ENCODE results near the gene DDIT3.
"Not testable (repeated sequence)": the region's sequence is repeated elsewhere in the genome, so short reads cannot be mapped to it uniquely, and the experiment has no call there.

DDIT3 gene

GRCh38 chr12:57523706-57524614 lies 3.6 kb upstream of the DDIT3 start:
- peak overlapping the region; percentile 92 for H3K4me3 Mint-ChIP-seq
- peaks cover 3% of the 10 kb centered on the region for H3K36me3 Mint-ChIP-seq
- peaks cover 37% of the 10 kb centered on the region for H3K4me1 Mint-ChIP-seq (ENCODE audit: low read depth)
- no peaks in the 10 kb centered on the region for H3K27me3 Mint-ChIP-seq
- peak overlapping the region; percentile 91 for H3K27ac Mint-ChIP-seq
- H3K9me3 Mint-ChIP-seq (ENCODE audit: low read depth): no peaks in the 10 kb centered on the region

- Mint-ChIP-seq H3K27me3 (no peaks in the 10 kb centered on the region), H3K36me3 (peaks cover 5% of the 10 kb centered on the region), H3K4me3 (peak overlapping the region; percentile 92), H3K4me1 (ENCODE audit: low read depth) (peaks cover 46% of the 10 kb centered on the region), H3K9me3 (ENCODE audit: low read depth) (no peaks in the 10 kb centered on the region), H3K27ac (peak overlapping the region; percentile 91)
Observed at GRCh38 chr12:57522887-57523705, 2.8 kb upstream of the DDIT3 start.

GRCh38 chr12:57522011-57522886 lies 1.9 kb upstream of the DDIT3 start, which contains the start of gene MBD6:
TSS of gene MBD6 (plus strand) at chr12:57522824. CDS start at chr12:57524304, 1,480 bp downstream.
- Mint-ChIP-seq H3K9me3 (ENCODE audit: low read depth) (no peaks in the 10 kb centered on the region), H3K27ac (peak within 1 kb of the TSS; percentile 99), H3K4me3 (peak within 1 kb of the TSS; percentile 92), H3K4me1 (ENCODE audit: low read depth) (peaks cover 50% of the 10 kb centered on the region), H3K36me3 (peaks cover 9% of the 10 kb centered on the region), H3K27me3 (no peaks in the 10 kb centered on the region)

GRCh38 chr12:57521525-57522010 lies 1.3 kb upstream of the DDIT3 start:
- peaks cover 55% of the 10 kb centered on the region for H3K4me1 Mint-ChIP-seq (ENCODE audit: low read depth)
- no peaks in the 10 kb centered on the region for H3K27me3 Mint-ChIP-seq
- H3K27ac Mint-ChIP-seq: peak overlapping the region; percentile 99
- H3K4me3 Mint-ChIP-seq: peak overlapping the region; percentile 92
- H3K9me3 Mint-ChIP-seq (ENCODE audit: low read depth): no peaks in the 10 kb centered on the region
- peaks cover 9% of the 10 kb centered on the region for H3K36me3 Mint-ChIP-seq

DNA sequence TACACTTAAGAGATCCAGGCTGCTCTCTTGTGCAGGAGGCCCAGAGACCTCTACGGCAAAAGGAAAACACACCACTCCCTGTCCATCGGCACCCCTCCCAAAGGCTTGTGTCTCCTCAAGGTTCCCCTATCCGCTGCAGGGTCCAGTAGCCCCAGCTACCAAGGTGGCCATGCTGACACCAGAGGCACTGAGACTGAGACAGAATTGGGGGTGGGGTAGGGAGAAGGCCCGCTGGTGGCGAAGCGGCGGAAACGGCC lies 590 bp downstream of the DDIT3 start:
- Mint-ChIP-seq H3K9me3 (ENCODE audit: low read depth) (no peaks in the 10 kb centered on the region), H3K4me1 (ENCODE audit: low read depth) (peaks cover 60% of the 10 kb centered on the region), H3K27me3 (no peaks in the 10 kb centered on the region), H3K4me3 (peak overlapping the region; percentile 98), H3K36me3 (peaks cover 9% of the 10 kb centered on the region), H3K27ac (peak overlapping the region; percentile 99)

- H3K36me3 Mint-ChIP-seq: peaks cover 9% of the 10 kb centered on the region
- H3K9me3 Mint-ChIP-seq (ENCODE audit: low read depth): no peaks in the 10 kb centered on the region
- H3K4me1 Mint-ChIP-seq (ENCODE audit: low read depth): peaks cover 54% of the 10 kb centered on the region
- H3K27ac Mint-ChIP-seq: peak overlapping the region; percentile 99
- no peaks in the 10 kb centered on the region for H3K27me3 Mint-ChIP-seq
- H3K4me3 Mint-ChIP-seq: peak overlapping the region; percentile 98
Observed at GRCh38 chr12:57518920-57519795, 1.2 kb downstream of the DDIT3 start.

DNA sequence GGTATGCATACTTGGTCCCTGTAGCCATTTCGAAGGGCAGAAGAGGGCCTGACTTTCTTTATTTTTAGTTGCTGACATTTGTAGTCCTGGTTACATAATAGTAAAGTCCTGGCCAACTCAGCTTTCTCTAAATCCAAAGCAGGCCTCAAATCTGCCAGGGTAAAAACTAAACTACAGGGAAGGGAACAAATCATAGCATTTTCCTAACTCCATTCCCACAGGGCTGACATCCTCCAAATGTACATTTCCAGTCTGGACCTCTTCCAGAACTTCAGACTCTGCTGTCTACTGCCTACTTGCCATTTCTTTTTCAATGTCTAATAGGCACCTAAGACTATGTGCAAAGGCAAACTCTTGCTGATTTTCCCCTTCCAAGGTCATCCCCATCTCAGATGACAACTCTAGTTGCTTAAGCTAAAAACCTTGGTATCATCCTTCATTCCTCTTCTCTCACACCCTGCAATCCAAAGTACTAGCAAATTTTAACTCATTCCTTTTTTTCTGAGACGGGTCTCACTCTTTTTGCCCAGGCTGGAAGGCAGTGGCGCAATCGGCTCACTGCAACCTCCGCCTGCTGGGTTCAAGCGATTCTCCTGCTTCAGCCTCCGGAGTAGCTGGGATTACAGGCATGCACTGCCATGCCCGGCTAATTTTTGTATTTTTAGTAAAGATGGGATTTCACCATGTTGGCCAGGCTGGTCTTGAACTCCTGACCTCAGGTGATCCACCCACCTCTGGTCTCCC lies 2.0 kb downstream of the DDIT3 start:
- peak overlapping the region; percentile 98 for H3K4me3 Mint-ChIP-seq
- H3K4me1 Mint-ChIP-seq (ENCODE audit: low read depth): peaks cover 46% of the 10 kb centered on the region
- peaks cover 9% of the 10 kb centered on the region for H3K36me3 Mint-ChIP-seq
- H3K27me3 Mint-ChIP-seq: no peaks in the 10 kb centered on the region
- H3K27ac Mint-ChIP-seq: peak overlapping the region; percentile 99
- no peaks in the 10 kb centered on the region for H3K9me3 Mint-ChIP-seq (ENCODE audit: low read depth)

- H3K27me3 Mint-ChIP-seq; H3K9me3 Mint-ChIP-seq (ENCODE audit: low read depth); H3K36me3 Mint-ChIP-seq: not testable (repeated sequence)
- Mint-ChIP-seq H3K27ac (peak overlapping the region; percentile 80), H3K4me3 (peak overlapping the region; percentile 98), H3K4me1 (ENCODE audit: low read depth) (peaks cover 44% of the 10 kb centered on the region)
Observed at GRCh38 chr12:57517718-57518117, 2.6 kb downstream of the DDIT3 start.

GRCh38 chr12:57517187-57517586 lies 3.1 kb downstream of the DDIT3 start:
- Mint-ChIP-seq H3K9me3 (ENCODE audit: low read depth) (no peaks in the 10 kb centered on the region), H3K4me3 (peak overlapping the region; percentile 72), H3K27ac (peak overlapping the region; percentile 80), H3K27me3 (no peaks in the 10 kb centered on the region), H3K4me1 (ENCODE audit: low read depth) (peaks cover 42% of the 10 kb centered on the region), H3K36me3 (peaks cover 9% of the 10 kb centered on the region)

GRCh38 chr12:57516617-57517153 lies 3.6 kb downstream of the DDIT3 start:
- Mint-ChIP-seq H3K27ac (peak overlapping the region; percentile 80), H3K4me3 (peak overlapping the region; percentile 72)

DNA sequence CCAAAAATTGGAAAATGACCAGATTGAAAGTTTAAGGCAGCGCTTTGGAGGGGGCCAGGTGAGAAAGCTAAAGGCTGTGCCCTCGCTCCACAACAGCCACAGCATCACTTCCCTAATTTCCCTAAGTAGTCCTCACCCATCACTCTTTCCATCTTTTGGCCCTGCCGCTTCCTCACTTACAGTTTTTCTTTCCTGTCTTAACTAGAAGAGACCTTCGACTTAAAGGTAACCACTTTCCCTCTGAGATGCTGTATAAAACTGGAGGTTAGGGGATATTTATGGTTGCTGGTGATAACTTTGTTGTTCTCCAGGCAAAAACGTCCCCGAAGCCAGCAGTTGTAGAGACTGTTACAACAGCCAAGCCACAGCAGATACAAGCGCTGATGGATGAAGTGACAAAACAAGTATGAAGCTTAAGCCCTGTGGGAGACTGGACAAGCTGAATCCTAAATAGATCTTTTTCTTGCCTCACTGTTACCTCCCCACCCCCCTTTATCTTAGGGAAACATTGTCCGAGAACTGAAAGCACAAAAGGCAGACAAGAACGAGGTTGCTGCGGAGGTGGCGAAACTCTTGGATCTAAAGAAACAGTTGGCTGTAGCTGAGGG lies 4.3 kb downstream of the DDIT3 start:
- Mint-ChIP-seq H3K4me1 (ENCODE audit: low read depth) (peaks cover 33% of the 10 kb centered on the region), H3K27me3 (no peaks in the 10 kb centered on the region), H3K27ac (peak overlapping the region; percentile 80), H3K4me3 (no peak overlapping the region), H3K9me3 (ENCODE audit: low read depth) (no peaks in the 10 kb centered on the region), H3K36me3 (peaks cover 11% of the 10 kb centered on the region)

More at GRCh38 chr12:57516617-57517153, 3.6 kb downstream of the DDIT3 start:
- Mint-ChIP-seq H3K36me3 (peaks cover 11% of the 10 kb centered on the region), H3K9me3 (ENCODE audit: low read depth) (no peaks in the 10 kb centered on the region), H3K4me1 (ENCODE audit: low read depth) (peaks cover 39% of the 10 kb centered on the region), H3K27me3 (no peaks in the 10 kb centered on the region)

DNA sequence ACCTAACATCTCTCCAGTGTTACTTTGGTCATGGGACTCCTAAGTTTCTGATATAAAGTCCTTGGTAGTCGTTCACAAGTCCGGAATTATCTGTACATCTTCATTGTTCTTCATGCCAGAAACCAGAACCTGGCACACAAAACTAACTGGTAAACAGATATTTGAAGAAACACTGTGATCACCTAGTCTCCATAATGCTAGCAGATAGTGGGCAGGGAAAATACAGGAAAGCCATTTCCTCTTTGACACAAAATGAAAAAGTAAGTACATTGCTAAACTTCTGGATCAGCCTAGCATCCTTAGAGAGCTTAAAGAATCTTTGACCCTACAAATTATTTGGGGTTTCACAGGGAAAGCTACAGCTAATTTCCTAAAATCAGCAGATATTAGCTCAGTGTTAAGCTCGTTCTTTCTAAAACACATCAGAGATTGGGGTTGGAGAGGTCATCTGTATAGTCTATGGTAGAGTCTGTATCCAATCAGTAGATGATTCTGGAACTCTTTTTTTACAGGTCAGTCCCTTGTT lies 4.8 kb downstream of the DDIT3 start:
- H3K27me3 Mint-ChIP-seq: no peaks in the 10 kb centered on the region
- no peak overlapping the region for H3K4me3 Mint-ChIP-seq
- peaks cover 11% of the 10 kb centered on the region for H3K36me3 Mint-ChIP-seq
- peaks cover 31% of the 10 kb centered on the region for H3K4me1 Mint-ChIP-seq (ENCODE audit: low read depth)
- H3K9me3 Mint-ChIP-seq (ENCODE audit: low read depth): no peaks in the 10 kb centered on the region
- H3K27ac Mint-ChIP-seq: peak overlapping the region; percentile 80

Data from activated naive CD8-positive, alpha-beta T cell (primary cell).